B cell (primary cell): ENCODE measurements around the gene DLST. TPM values are rescaled to one million over a fixed set of nuclear protein-coding genes. Genes with fewer than 3 reads are reported as not detected.

Source experiments
- ATAC-seq: fragments of 200-7000 bp; cut with Tn5 transposase; one replicate; pipeline ENCODE4 v1.10.0; 2021; ENCODE audit warnings: low read depth, mild to moderate bottlenecking, moderate number of reproducible peaks, moderate library complexity
- CTCF ChIA-PET: fragments of 350-600 bp; sonication (Branson Sonifier 250); formaldehyde crosslinking; loops from one replicate; lab custom pipeline; 2021; ENCODE audit warnings: antibody characterized with exemption, inconsistent platforms; lab: Charles Lee
- POLR2A ChIA-PET: fragments of 350-600 bp; sonication (Branson Sonifier 250); formaldehyde crosslinking; loops from one replicate; lab custom pipeline; 2021; ENCODE audit warnings: antibody characterized with exemption; lab: Charles Lee
- DNase-seq: peaks from one replicate; pipeline ENCODE4 v3.0.0; 2013
- H2AFZ ChIP-seq: 2 replicates; pipeline ENCODE4 v1.6.1; 2012; ENCODE audit warnings: mild to moderate bottlenecking, low read depth, low read length; ENCODE audit not compliant: insufficient read depth, poor library complexity, severe bottlenecking
- H3K27ac ChIP-seq, 2 donors: 1 replicate in 1 of 2; 2 replicates in 1 of 2; pipeline ENCODE4 v1.5.1; 2012 to 2013; ENCODE audit warnings: low read length in 2 of 2, mild to moderate bottlenecking in 2 of 2, moderate library complexity in 1 of 2
- H3K27me3 ChIP-seq, 4 experiments: fragments of 200-600 bp in 1 of 4; sonication (generic) in 1 of 4; replicated peaks in 1 of 4; 1 replicate in 2 of 4; 2 replicates in 2 of 4; pipeline versions ENCODE4 v1.6.1 to v1.7.0; 2013 to 2016; ENCODE audit warnings: low read length in 3 of 4, mild to moderate bottlenecking in 2 of 4, mixed read lengths in 1 of 4, moderate library complexity in 1 of 4; ENCODE audit not compliant: insufficient read depth in 4 of 4, control insufficient read depth in 3 of 4; ENCODE audit errors: control extremely low read depth in 1 of 4
- H3K36me3 ChIP-seq, 2 experiments: replicated peaks in 1 of 2; 1 replicate in 1 of 2; 2 replicates in 1 of 2; pipeline versions ENCODE4 v1.6.1 to v1.7.1; 2013; ENCODE audit warnings: low read length in 1 of 2; ENCODE audit not compliant: insufficient read depth in 2 of 2, control insufficient read depth in 1 of 2; ENCODE audit errors: control extremely low read depth in 1 of 2, extremely low read depth in 1 of 2
- H3K4me1 ChIP-seq, 2 donors: fragments of 200-600 bp in 1 of 2; sonication (generic) in 1 of 2; 1 replicate in 1 of 2; 2 replicates in 1 of 2; pipeline versions ENCODE4 v1.5.1 to v1.6.1; 2013 to 2017; ENCODE audit warnings: low read length in 2 of 2; ENCODE audit not compliant: control insufficient read depth in 2 of 2, insufficient read depth in 2 of 2
- H3K4me2 ChIP-seq: replicated peaks from 2 replicates; pipeline ENCODE3; 2012; ENCODE audit warnings: mild to moderate bottlenecking, low read depth, low read length; ENCODE audit not compliant: poor library complexity, severe bottlenecking
- H3K4me3 ChIP-seq, 5 experiments: fragments of 200-600 bp in 1 of 5; sonication (generic) in 1 of 5; 1 replicate in 3 of 5; 2 replicates in 2 of 5; pipeline versions ENCODE4 v1.5.1 to v1.7.0; 2011 to 2016; ENCODE audit warnings: low read length in 4 of 5, mild to moderate bottlenecking in 4 of 5, low read depth in 2 of 5, control low read depth in 1 of 5, moderate library complexity in 1 of 5; ENCODE audit not compliant: insufficient read depth in 1 of 5; ENCODE audit errors: control extremely low read depth in 1 of 5, extremely low read depth in 1 of 5
- H3K79me2 ChIP-seq: fragments of 200-600 bp; sonication (generic); one replicate; pipeline ENCODE4 v1.6.0; 2016; ENCODE audit warnings: low read length; ENCODE audit not compliant: control insufficient read depth, insufficient read depth
- H3K9ac ChIP-seq: fragments of 200-600 bp; sonication (generic); 2 replicates; pipeline ENCODE4 v1.6.1; 2017; ENCODE audit warnings: mild to moderate bottlenecking, low read length, moderate library complexity
- H3K9me3 ChIP-seq, 3 donors: one replicate each; pipeline versions ENCODE4 v1.6.1 to v1.7.1; 2013; ENCODE audit warnings: low read length in 2 of 3; ENCODE audit not compliant: control insufficient read depth in 2 of 3, insufficient read depth in 1 of 3; ENCODE audit errors: control extremely low read depth in 1 of 3
- H4K20me1 ChIP-seq: 2 replicates; pipeline ENCODE4 v1.6.0; 2012; ENCODE audit warnings: mild to moderate bottlenecking, low read length; ENCODE audit not compliant: insufficient read depth, control insufficient read depth, poor library complexity, severe bottlenecking
- H3K27ac Mint-ChIP-seq: one replicate; pipeline ENCODE4 v1.8.0; 2021; ENCODE audit warnings: mixed read lengths
- H3K27me3 Mint-ChIP-seq: one replicate; pipeline ENCODE4 v1.8.0; 2021; ENCODE audit warnings: mixed read lengths
- H3K4me1 Mint-ChIP-seq: one replicate; pipeline ENCODE4 v1.8.0; 2021; ENCODE audit warnings: mixed read lengths
- H3K4me3 Mint-ChIP-seq: one replicate; pipeline ENCODE4 v1.8.0; 2021; ENCODE audit warnings: mixed read lengths
- H3K9me3 Mint-ChIP-seq: one replicate; pipeline ENCODE4 v1.8.0; 2022; ENCODE audit warnings: mixed read lengths; ENCODE audit not compliant: insufficient read depth
- CTCF ChIP-seq: fragments of 200-600 bp; IDR thresholded peaks from one replicate; pipeline ENCODE4 v1.8.0; 2022; ENCODE audit warnings: antibody characterized with exemption, mild to moderate bottlenecking
- EZH2 ChIP-seq: IDR thresholded peaks from 2 replicates; pipeline ENCODE4 v1.6.1; 2012; ENCODE audit warnings: borderline replicate concordance, low read depth, mild to moderate bottlenecking, moderate library complexity, low read length; ENCODE audit not compliant: insufficient read depth, poor library complexity, severe bottlenecking
- WGBS: methylation state at CpG from one replicate; pipeline ENCODE4 v1.1.5; 2013; ENCODE audit warnings: missing lambda C conversion rate; ENCODE audit not compliant: insufficient coverage; 5-methylcytosine and 5-hydroxymethylcytosine counted together
- intact Hi-C: fragments of 100-400 bp; cut with micrococcal nuclease; formaldehyde crosslinking; loops from one replicate; pipeline ENCODE4 v1.10.0; 2022
- polyA plus RNA-seq: library from polyadenylated mRNA; depleted of rRNA; stranded (reverse); fragments of >200 nt; gene quantifications from 2 replicates; pipeline ENCODE4 v1.2.3, GENCODE V29; 2012
- total RNA-seq, 2 donors: library from RNA; stranded (reverse); fragments of 120-200 nt in 1 of 2; gene quantifications; 1 replicate in 1 of 2; 2 replicates in 1 of 2; pipeline versions ENCODE4 v1.2.3 to v1.2.4, GENCODE V29; 2013 to 2022

DLST gene
- total and polyA plus RNA-seq, 2 donors (not counting 1 experiment from before 2014, with no cell fraction given) = 73.1 to 89.5 TPM

- Mint-ChIP-seq H3K4me1 (peaks cover 48% of the 10 kb centered on the region), H3K4me3 (peak overlapping the region; percentile 6), H3K27ac (peak overlapping the region; percentile 87), H3K27me3 (no peaks in the 10 kb centered on the region), H3K9me3 (no peaks in the 10 kb centered on the region)
- H3K79me2 ChIP-seq = no peaks in the 10 kb centered on the region
- H3K4me2 ChIP-seq = peak overlapping the region; percentile 53
- TF ChIP-seq CTCF (no peak), EZH2 (no peak)
- ChIA-PET CTCF (interaction anchor here (0.8 to 6.4 kb wide), 5 partner anchors 14 to 226 kb away, joined by 3 to 54 read pairs (median 5); no protein-coding TSS in a partner anchor), POLR2A (interaction anchor here (0.6 kb wide), 1 partner anchor 1697 kb away, joined by 3 read pairs; no protein-coding TSS in a partner anchor)
- WGBS = 100% methylated on average over 3 of the region's 5 CpGs
- no peaks in the 10 kb centered on the region for H3K27me3 ChIP-seq
- H4K20me1 ChIP-seq = no peaks in the 10 kb centered on the region
- no peak overlapping the region for H3K9ac ChIP-seq
- intact Hi-C loops = no loop called here
- DNase-seq (no peak), ATAC-seq (no peak)
- H3K4me3 ChIP-seq = peak overlapping the region in 1 of 5 experiments; percentile 5
- peak overlapping the region; percentile 69 to 85 for H3K27ac ChIP-seq
- H2AFZ ChIP-seq = peak overlapping the region; percentile 75
- H3K9me3 ChIP-seq = no peaks in the 10 kb centered on the region
- peaks cover 43 to 46% of the 10 kb centered on the region in 2 donors for H3K4me1 ChIP-seq
- peaks cover 9 to 22% of the 10 kb centered on the region in 2 experiments for H3K36me3 ChIP-seq
Observed at GRCh38 chr14:74834692-74835392, 46.9 kb upstream of the DLST start.
